Measurements from ENCODE around the gene BCAP31.

BCAP31 gene

GRCh38 chrX:153723351-153724251 lies 586 bp downstream of the BCAP31 start:
- Histone ChIP-seq H3K36me3 (ENCODE audit: control insufficient read depth, insufficient read depth, low read length) (peaks cover 32% of the 10 kb centered on the region), H3K9me3 (ENCODE audit: control insufficient read depth, insufficient read depth, low read length) (peaks cover 44% of the 10 kb centered on the region), H3K4me3 (ENCODE audit: low read depth, low read length) (peak overlapping the region; percentile 78), H3K27me3 (ENCODE audit: control insufficient read depth, insufficient read depth, low read length) (no peaks in the 10 kb centered on the region), H3K9ac (ENCODE audit: low read depth, low read length) (peak overlapping the region; percentile 22), H3K27ac (ENCODE audit: low read depth, low read length) (peak overlapping the region; percentile 82), H3K4me1 (ENCODE audit: control insufficient read depth, insufficient read depth, low read length) (peaks cover 11% of the 10 kb centered on the region)

GRCh38 chrX:153722704-153723350 lies 1.4 kb downstream of the BCAP31 start:
- Histone ChIP-seq H3K4me1 (ENCODE audit: control insufficient read depth, insufficient read depth, low read length) (peaks cover 11% of the 10 kb centered on the region), H3K27me3 (ENCODE audit: control insufficient read depth, insufficient read depth, low read length) (no peaks in the 10 kb centered on the region), H3K4me3 (ENCODE audit: low read depth, low read length) (peak overlapping the region; percentile 78), H3K9ac (ENCODE audit: low read depth, low read length) (peak overlapping the region; percentile 22; the same call in 1 of the 2 replicates), H3K27ac (ENCODE audit: low read depth, low read length) (peak overlapping the region; percentile 82), H3K9me3 (ENCODE audit: control insufficient read depth, insufficient read depth, low read length) (peaks cover 37% of the 10 kb centered on the region), H3K36me3 (ENCODE audit: control insufficient read depth, insufficient read depth, low read length) (peaks cover 36% of the 10 kb centered on the region)

GRCh38 chrX:153719701-153720100 lies 4.5 kb downstream of the BCAP31 start:
- Histone ChIP-seq H3K9ac (ENCODE audit: low read depth, low read length) (no peak overlapping the region), H3K36me3 (ENCODE audit: control insufficient read depth, insufficient read depth, low read length) (peaks cover 55% of the 10 kb centered on the region), H3K27me3 (ENCODE audit: control insufficient read depth, insufficient read depth, low read length) (no peaks in the 10 kb centered on the region), H3K4me3 (ENCODE audit: low read depth, low read length) (no peak overlapping the region), H3K27ac (ENCODE audit: low read depth, low read length) (no peak overlapping the region), H3K4me1 (ENCODE audit: control insufficient read depth, insufficient read depth, low read length) (no peaks in the 10 kb centered on the region), H3K9me3 (ENCODE audit: control insufficient read depth, insufficient read depth, low read length) (peaks cover 40% of the 10 kb centered on the region)

- H3K4me3 ChIP-seq (ENCODE audit: low read depth, low read length) = no peak overlapping the region
- H3K36me3 ChIP-seq (ENCODE audit: control insufficient read depth, insufficient read depth, low read length) = peaks cover 60% of the 10 kb centered on the region
- H3K4me1 ChIP-seq (ENCODE audit: control insufficient read depth, insufficient read depth, low read length) = no peaks in the 10 kb centered on the region
Measured at GRCh38 chrX:153719238-153719637, 4.9 kb downstream of the BCAP31 start.

GRCh38 chrX:153717445-153717844 lies 6.7 kb downstream of the BCAP31 start:
- no peak overlapping the region for H3K27ac ChIP-seq (ENCODE audit: low read depth, low read length)
- H3K9me3 ChIP-seq (ENCODE audit: control insufficient read depth, insufficient read depth, low read length) = peaks cover 42% of the 10 kb centered on the region
- peaks cover 66% of the 10 kb centered on the region for H3K36me3 ChIP-seq (ENCODE audit: control insufficient read depth, insufficient read depth, low read length)
- no peaks in the 10 kb centered on the region for H3K27me3 ChIP-seq (ENCODE audit: control insufficient read depth, insufficient read depth, low read length)
- no peak overlapping the region for H3K4me3 ChIP-seq (ENCODE audit: low read depth, low read length)
- no peak overlapping the region for H3K9ac ChIP-seq (ENCODE audit: low read depth, low read length)
- no peaks in the 10 kb centered on the region for H3K4me1 ChIP-seq (ENCODE audit: control insufficient read depth, insufficient read depth, low read length)

More at GRCh38 chrX:153719238-153719637, 4.9 kb downstream of the BCAP31 start:
- Histone ChIP-seq H3K9me3 (ENCODE audit: control insufficient read depth, insufficient read depth, low read length) (peaks cover 44% of the 10 kb centered on the region), H3K27ac (ENCODE audit: low read depth, low read length) (no peak overlapping the region), H3K9ac (ENCODE audit: low read depth, low read length) (no peak overlapping the region), H3K27me3 (ENCODE audit: control insufficient read depth, insufficient read depth, low read length) (no peaks in the 10 kb centered on the region)

GRCh38 chrX:153714256-153714655 lies 9.9 kb downstream of the BCAP31 start:
- no peaks in the 10 kb centered on the region for H3K4me1 ChIP-seq (ENCODE audit: control insufficient read depth, insufficient read depth, low read length)
- peaks cover 49% of the 10 kb centered on the region for H3K36me3 ChIP-seq (ENCODE audit: control insufficient read depth, insufficient read depth, low read length)
- no peak overlapping the region for H3K27ac ChIP-seq (ENCODE audit: low read depth, low read length)
- H3K9ac ChIP-seq (ENCODE audit: low read depth, low read length) = no peak overlapping the region
- H3K4me3 ChIP-seq (ENCODE audit: low read depth, low read length) = no peak overlapping the region
- H3K27me3 ChIP-seq (ENCODE audit: control insufficient read depth, insufficient read depth, low read length) = no peaks in the 10 kb centered on the region
- H3K9me3 ChIP-seq (ENCODE audit: control insufficient read depth, insufficient read depth, low read length) = peaks cover 33% of the 10 kb centered on the region

GRCh38 chrX:153709726-153710674 lies 14.2 kb downstream of the BCAP31 start:
- H3K27ac ChIP-seq (ENCODE audit: low read depth, low read length) = no peak overlapping the region
- H3K9me3 ChIP-seq (ENCODE audit: control insufficient read depth, insufficient read depth, low read length) = peaks cover 21% of the 10 kb centered on the region
- no peak overlapping the region for H3K4me3 ChIP-seq (ENCODE audit: low read depth, low read length)
- no peak overlapping the region for H3K9ac ChIP-seq (ENCODE audit: low read depth, low read length)
- H3K4me1 ChIP-seq (ENCODE audit: control insufficient read depth, insufficient read depth, low read length) = no peaks in the 10 kb centered on the region
- H3K36me3 ChIP-seq (ENCODE audit: control insufficient read depth, insufficient read depth, low read length) = peaks cover 23% of the 10 kb centered on the region
- H3K27me3 ChIP-seq (ENCODE audit: control insufficient read depth, insufficient read depth, low read length) = no peaks in the 10 kb centered on the region

GRCh38 chrX:153708415-153708814 lies 15.8 kb downstream of the BCAP31 start:
- H3K27me3 ChIP-seq (ENCODE audit: control insufficient read depth, insufficient read depth, low read length) = no peaks in the 10 kb centered on the region
- no peak overlapping the region for H3K4me3 ChIP-seq (ENCODE audit: low read depth, low read length)
- H3K36me3 ChIP-seq (ENCODE audit: control insufficient read depth, insufficient read depth, low read length) = peaks cover 23% of the 10 kb centered on the region
- H3K9ac ChIP-seq (ENCODE audit: low read depth, low read length) = no peak overlapping the region
- peak overlapping the region; percentile 17 for H3K27ac ChIP-seq (ENCODE audit: low read depth, low read length)
- H3K4me1 ChIP-seq (ENCODE audit: control insufficient read depth, insufficient read depth, low read length) = no peaks in the 10 kb centered on the region
- H3K9me3 ChIP-seq (ENCODE audit: control insufficient read depth, insufficient read depth, low read length) = peaks cover 10% of the 10 kb centered on the region

- H3K4me3 ChIP-seq (ENCODE audit: low read depth, low read length) = no peak overlapping the region
- H3K27me3 ChIP-seq (ENCODE audit: control insufficient read depth, insufficient read depth, low read length) = no peaks in the 10 kb centered on the region
- no peak overlapping the region for H3K9ac ChIP-seq (ENCODE audit: low read depth, low read length)
- peaks cover 28% of the 10 kb centered on the region for H3K36me3 ChIP-seq (ENCODE audit: control insufficient read depth, insufficient read depth, low read length)
- no peak overlapping the region for H3K27ac ChIP-seq (ENCODE audit: low read depth, low read length)
- no peaks in the 10 kb centered on the region for H3K4me1 ChIP-seq (ENCODE audit: control insufficient read depth, insufficient read depth, low read length)
- peaks cover 16% of the 10 kb centered on the region for H3K9me3 ChIP-seq (ENCODE audit: control insufficient read depth, insufficient read depth, low read length)
Measured at GRCh38 chrX:153707406-153707805, 16.8 kb downstream of the BCAP31 start.

- Histone ChIP-seq H3K9me3 (ENCODE audit: control insufficient read depth, insufficient read depth, low read length) (peaks cover 19% of the 10 kb centered on the region), H3K9ac (ENCODE audit: low read depth, low read length) (no peak overlapping the region), H3K4me3 (ENCODE audit: low read depth, low read length) (no peak overlapping the region), H3K27ac (ENCODE audit: low read depth, low read length) (no peak overlapping the region), H3K4me1 (ENCODE audit: control insufficient read depth, insufficient read depth, low read length) (no peaks in the 10 kb centered on the region), H3K27me3 (ENCODE audit: control insufficient read depth, insufficient read depth, low read length) (no peaks in the 10 kb centered on the region), H3K36me3 (ENCODE audit: control insufficient read depth, insufficient read depth, low read length) (peaks cover 34% of the 10 kb centered on the region)
Measured at GRCh38 chrX:153706799-153707198, 17.4 kb downstream of the BCAP31 start.

All from HUES48 (cell line).